ENCODE results near the gene STARD10.

The STARD10 gene

DNA sequence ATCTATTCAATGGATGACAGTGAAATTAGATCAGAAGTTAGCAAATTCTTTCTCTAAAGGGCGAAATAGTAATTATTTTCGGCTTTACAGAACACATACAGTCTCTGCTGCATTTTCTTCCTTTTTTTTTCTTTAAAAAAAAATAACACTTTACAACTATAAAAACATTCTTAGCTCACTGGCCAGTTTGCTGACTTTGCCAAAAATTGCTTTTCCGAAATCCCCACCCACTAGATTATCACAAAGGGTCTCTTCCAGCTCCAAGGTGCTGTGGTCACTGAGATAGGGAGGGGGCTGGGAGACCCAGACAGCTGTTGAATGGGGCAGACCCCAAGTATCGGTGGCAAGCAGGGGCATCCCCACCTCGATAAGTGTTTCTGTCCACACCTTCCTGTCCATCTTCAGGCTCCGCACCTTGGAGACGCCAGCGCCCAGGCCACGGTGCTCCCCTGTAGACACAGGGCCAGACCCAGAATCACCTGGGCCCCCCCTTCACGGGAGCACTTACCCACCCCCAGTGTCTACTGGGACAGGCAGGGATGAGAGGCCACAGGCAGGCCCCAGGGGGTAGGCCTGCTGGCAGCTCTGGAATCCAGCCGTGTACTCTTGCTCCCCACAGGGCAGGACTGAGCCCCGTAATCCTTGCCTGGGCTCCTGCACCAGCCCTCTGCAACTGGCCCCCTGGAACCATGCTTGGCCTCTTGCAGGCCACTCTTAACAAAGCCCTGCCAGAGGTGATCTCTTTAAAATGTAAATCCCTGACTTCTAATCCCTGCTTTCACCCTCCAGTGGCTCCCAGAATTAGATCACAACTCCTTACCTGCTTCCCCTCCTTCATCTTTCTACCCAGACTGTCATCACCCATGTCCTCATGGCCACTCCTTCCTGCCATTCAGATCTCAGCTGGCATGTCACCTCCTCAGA is 88.1 kb downstream of the STARD10 start:
- peak overlapping the region; percentile 7 for H3K27ac Mint-ChIP-seq
- H3K4me1 Mint-ChIP-seq (ENCODE audit: low read depth): peaks cover 3% of the 10 kb centered on the region
- no peaks in the 10 kb centered on the region for H3K9me3 Mint-ChIP-seq
- no peaks in the 10 kb centered on the region for H3K27me3 Mint-ChIP-seq (ENCODE audit: low read depth)
- H3K4me3 Mint-ChIP-seq: no peak overlapping the region
- peaks cover 38% of the 10 kb centered on the region for H3K36me3 Mint-ChIP-seq (ENCODE audit: low read depth)

DNA sequence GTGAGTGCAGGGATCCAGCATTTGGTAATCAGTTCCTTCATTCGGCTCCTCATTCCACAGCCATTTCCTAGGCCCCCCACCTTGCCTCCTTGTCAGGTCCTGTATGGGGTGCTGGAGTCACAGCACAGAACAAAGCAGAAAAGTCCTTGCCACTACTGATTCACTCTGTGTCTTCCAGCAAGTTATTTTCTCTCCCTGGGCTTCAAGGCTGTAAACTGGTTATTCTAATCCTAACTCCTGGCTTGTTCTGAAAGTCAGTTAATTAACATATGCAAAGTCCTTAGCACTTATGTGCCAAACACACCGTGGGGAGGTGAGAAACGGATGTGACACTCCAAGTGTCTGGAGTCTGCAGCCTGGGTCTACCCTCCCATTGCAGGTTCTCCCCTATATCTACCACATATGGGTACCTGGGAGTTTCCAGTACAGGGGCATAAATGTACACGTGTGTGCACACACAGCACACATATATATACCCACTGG is 89.0 kb downstream of the STARD10 start:
- H3K4me3 Mint-ChIP-seq: no peak overlapping the region
- H3K9me3 Mint-ChIP-seq: no peaks in the 10 kb centered on the region
- H3K36me3 Mint-ChIP-seq (ENCODE audit: low read depth): peaks cover 40% of the 10 kb centered on the region
- no peaks in the 10 kb centered on the region for H3K27me3 Mint-ChIP-seq (ENCODE audit: low read depth)
- H3K4me1 Mint-ChIP-seq (ENCODE audit: low read depth): peaks cover 3% of the 10 kb centered on the region
- H3K27ac Mint-ChIP-seq: no peak overlapping the region

Measured in T-helper 1 cell treated with Interleukin-12 subunit alpha and Interleukin-12 subunit beta and Interleukin-4 antibody, amounts not matched to agents 30 μg/mL and 1 μg/mL, for 36 hours (primary cell).